Keratinocyte (primary cell): ENCODE data around the gene TMEM38A. TPM values are rescaled to one million over a fixed set of nuclear protein-coding genes. Genes with fewer than 3 reads are reported as not detected.
"Not testable (repeated sequence)": the region's sequence is repeated elsewhere in the genome, so short reads cannot be mapped to it uniquely, and the experiment has no call there.

Source experiments
- DNase-seq: peaks from one replicate; pipeline ENCODE4 v3.0.0-alpha.2; 2011; ENCODE audit warnings: low read depth, missing footprints, low spot score
- FAIRE-seq: peaks from 2 replicates; lab custom pipeline; 2011; peaks lifted over from hg19 to GRCh38; lab: Jason Lieb, UNC
- H2AFZ ChIP-seq: 2 replicates; pipeline ENCODE4 v1.6.0; 2012; ENCODE audit warnings: low read length, control low read depth, inconsistent platforms; ENCODE audit not compliant: control insufficient read depth
- H3K27ac ChIP-seq: 2 replicates; pipeline ENCODE4 v1.5.1; 2011; ENCODE audit warnings: low read length; ENCODE audit not compliant: control insufficient read depth, insufficient read depth
- H3K27me3 ChIP-seq: 3 replicates; pipeline ENCODE4 v1.6.0; 2011; ENCODE audit warnings: low read length; ENCODE audit not compliant: control insufficient read depth, insufficient read depth; ENCODE audit errors: extremely low read depth
- H3K36me3 ChIP-seq, 2 experiments: 2 replicates in 1 of 2; 3 replicates in 1 of 2; pipeline ENCODE4 v1.5.1; 2011; ENCODE audit warnings: low read length in 2 of 2, mild to moderate bottlenecking in 1 of 2; ENCODE audit not compliant: control insufficient read depth in 2 of 2, insufficient read depth in 2 of 2; ENCODE audit errors: extremely low read depth in 1 of 2
- H3K4me1 ChIP-seq: 3 replicates; pipeline ENCODE4 v1.5.1; 2011; ENCODE audit warnings: low read length; ENCODE audit not compliant: control insufficient read depth, insufficient read depth; ENCODE audit errors: extremely low read depth
- H3K4me2 ChIP-seq: 3 replicates; pipeline ENCODE4 v1.6.0; 2011; ENCODE audit warnings: low read depth, low read length; ENCODE audit not compliant: control insufficient read depth, insufficient read depth; ENCODE audit errors: extremely low read depth
- H3K4me3 ChIP-seq, 3 experiments: fragments of 200-600 bp in 1 of 3; sonication (generic) in 1 of 3; 2 replicates in 2 of 3; 3 replicates in 1 of 3; pipeline ENCODE4 v1.5.1; 2011 to 2016; ENCODE audit warnings: low read length in 3 of 3, mild to moderate bottlenecking in 3 of 3, control low read depth in 2 of 3, inconsistent platforms in 1 of 3, low read depth in 1 of 3, mixed read lengths in 1 of 3, mixed run types in 1 of 3, moderate library complexity in 1 of 3; ENCODE audit not compliant: control insufficient read depth in 2 of 3, insufficient read depth in 2 of 3; ENCODE audit errors: extremely low read depth in 1 of 3
- H3K79me2 ChIP-seq: 2 replicates; pipeline ENCODE4 v1.6.0; 2012; ENCODE audit warnings: low read length; ENCODE audit not compliant: control insufficient read depth, insufficient read depth
- H3K9ac ChIP-seq: 3 replicates; pipeline ENCODE4 v1.6.0; 2011; ENCODE audit warnings: low read length; ENCODE audit not compliant: control insufficient read depth, insufficient read depth; ENCODE audit errors: extremely low read depth
- H3K9me1 ChIP-seq: 3 replicates; pipeline ENCODE4 v1.6.0; 2011; ENCODE audit warnings: low read length; ENCODE audit not compliant: control insufficient read depth, insufficient read depth; ENCODE audit errors: extremely low read depth
- H3K9me3 ChIP-seq: 2 replicates; pipeline ENCODE4 v1.5.1; 2012; ENCODE audit warnings: low read depth, low read length; ENCODE audit not compliant: control insufficient read depth
- H4K20me1 ChIP-seq: 3 replicates; pipeline ENCODE4 v1.6.0; 2011; ENCODE audit warnings: low read length; ENCODE audit not compliant: control insufficient read depth, insufficient read depth; ENCODE audit errors: extremely low read depth
- CTCF ChIP-seq, 3 experiments: IDR thresholded peaks in 1 of 3; conservative IDR thresholded peaks in 1 of 3; optimal IDR thresholded peaks in 1 of 3; 2 replicates in 2 of 3; 3 replicates in 1 of 3; pipeline versions ENCODE3 to v1.5.1; 2011; ENCODE audit warnings: low read length in 3 of 3, mild to moderate bottlenecking in 3 of 3, moderate library complexity in 2 of 3, control low read depth in 1 of 3, inconsistent platforms in 1 of 3; ENCODE audit not compliant: insufficient read depth in 2 of 3; ENCODE audit errors: extremely low read depth in 1 of 3
- EZH2 ChIP-seq: IDR thresholded peaks from one replicate; pipeline ENCODE4 v1.6.1; 2012; ENCODE audit warnings: inconsistent platforms, mild to moderate bottlenecking, low read length, moderate library complexity
- dilution Hi-C: fragments of 300-500 bp; cut with MboI; formaldehyde crosslinking; loops from one replicate; pipeline ENCODE4 v1.7.0; 2020; ENCODE audit warnings: low sequenced_read_pairs; ENCODE audit not compliant: extremely low pct_ligation_motif_present
- polyA plus RNA-seq, 5 experiments: library from polyadenylated mRNA; depleted of rRNA in 3 of 5; stranded (reverse) in 3 of 5; stranded (forward) in 1 of 5; unstranded in 1 of 5; fragments of >200 nt; gene quantifications; 1 replicate in 1 of 5; 2 replicates in 3 of 5; 3 replicates in 1 of 5; pipeline versions ENCODE4 v1.2.1 to v1.2.3, GENCODE V29; 2011 to 2012; ENCODE audit warnings: missing spikeins in 2 of 5, low read depth in 1 of 5, low replicate concordance in 1 of 5

The TMEM38A gene
- polyA plus RNA-seq, 1 donor (not counting 4 experiments of a cell fraction or from before 2014, with no cell fraction given) = 2.5 TPM

- Histone ChIP-seq H3K36me3 (no peaks in the 10 kb centered on the region), H3K27me3 (no peaks in the 10 kb centered on the region), H3K9me1 (no peaks in the 10 kb centered on the region), H4K20me1 (no peaks in the 10 kb centered on the region), H3K4me2 (no peak overlapping the region), H3K79me2 (no peaks in the 10 kb centered on the region), H3K9me3 (no peaks in the 10 kb centered on the region), H2AFZ (no peak overlapping the region), H3K4me3 (no peak overlapping the region), H3K9ac (no peak overlapping the region), H3K27ac (no peak overlapping the region), H3K4me1 (no peaks in the 10 kb centered on the region)
- no peak for TF ChIP-seq EZH2
- no peak for TF ChIP-seq CTCF (optimal IDR thresholded peaks at IDR 0.05 in 1 of 3, IDR thresholded peaks at IDR 0.05 in 1 of 3, conservative IDR thresholded peaks at IDR 0.05 in 1 of 3; ENCODE audit: extremely low read depth in 1 of 3, insufficient read depth in 2 of 3, low read length in 3 of 3)
- FAIRE-seq = no peak
- DNase-seq = no peak
- dilution Hi-C loops = no loop called here
Observed at GRCh38 chr19:16671652-16672274, 10.8 kb downstream of the TMEM38A start.

- no peaks in the 10 kb centered on the region for H4K20me1 ChIP-seq
- H3K79me2 ChIP-seq = no peaks in the 10 kb centered on the region
- no peak for DNase-seq
- no peaks in the 10 kb centered on the region for H3K27me3 ChIP-seq
- no peaks in the 10 kb centered on the region for H3K36me3 ChIP-seq
- H3K9ac ChIP-seq = no peak overlapping the region
- H3K9me1 ChIP-seq = no peaks in the 10 kb centered on the region
- H3K9me3 ChIP-seq = no peaks in the 10 kb centered on the region
- dilution Hi-C loops = no loop called here
- FAIRE-seq = no peak
- H3K27ac ChIP-seq = no peak overlapping the region
- TF ChIP-seq EZH2 (no peak), CTCF (optimal IDR thresholded peaks at IDR 0.05 in 1 of 3, IDR thresholded peaks at IDR 0.05 in 1 of 3, conservative IDR thresholded peaks at IDR 0.05 in 1 of 3; ENCODE audit: extremely low read depth in 1 of 3, insufficient read depth in 2 of 3, low read length in 3 of 3) (no peak)
- H3K4me3 ChIP-seq = no peak overlapping the region
- no peak overlapping the region for H3K4me2 ChIP-seq
- H3K4me1 ChIP-seq = peaks cover 3% of the 10 kb centered on the region
- H2AFZ ChIP-seq = no peak overlapping the region
Observed at GRCh38 chr19:16673231-16673630, 12.3 kb downstream of the TMEM38A start.

DNA sequence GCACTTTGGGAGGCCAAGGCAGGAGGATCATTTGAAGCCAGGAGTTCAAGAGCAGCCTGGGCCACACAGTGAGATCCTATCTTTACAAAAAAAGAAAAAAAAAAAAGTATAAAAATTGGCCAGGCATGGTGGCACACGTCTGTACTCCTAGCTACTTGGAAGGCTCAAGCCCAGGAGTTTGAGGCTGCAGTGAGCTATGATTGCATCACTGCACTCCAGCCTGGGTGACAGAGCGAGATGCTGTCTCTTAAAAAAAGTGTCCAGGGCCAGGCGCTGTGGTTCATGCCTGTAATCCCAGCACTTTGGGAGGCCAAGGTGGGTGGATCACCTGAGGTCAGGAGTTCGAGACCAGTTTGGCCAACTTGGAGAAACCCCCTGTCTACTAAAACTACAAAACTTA lies 12.9 kb downstream of the TMEM38A start:
- H2AFZ ChIP-seq, H3K9me1 ChIP-seq, H3K36me3 ChIP-seq, H3K4me2 ChIP-seq, H3K4me3 ChIP-seq, H3K27me3 ChIP-seq, H3K4me1 ChIP-seq, FAIRE-seq, H3K27ac ChIP-seq, H4K20me1 ChIP-seq, H3K9ac ChIP-seq, DNase-seq, H3K79me2 ChIP-seq, H3K9me3 ChIP-seq, dilution Hi-C loops: not testable (repeated sequence)
